Stimulated activated CD4-positive, alpha-beta T cell treated with anti-CD3 and anti-CD28 coated beads, TNF-alpha, amount 100 ng/mL, for 4 hours (primary cell): ENCODE data around the gene MAPK10.

Experiments used
- DNase-seq, 3 experiments: peaks; one replicate each; pipeline ENCODE4 v3.0.0-alpha.2; 2020; ENCODE audit warnings: low read depth in 3 of 3

Gene MAPK10

DNA sequence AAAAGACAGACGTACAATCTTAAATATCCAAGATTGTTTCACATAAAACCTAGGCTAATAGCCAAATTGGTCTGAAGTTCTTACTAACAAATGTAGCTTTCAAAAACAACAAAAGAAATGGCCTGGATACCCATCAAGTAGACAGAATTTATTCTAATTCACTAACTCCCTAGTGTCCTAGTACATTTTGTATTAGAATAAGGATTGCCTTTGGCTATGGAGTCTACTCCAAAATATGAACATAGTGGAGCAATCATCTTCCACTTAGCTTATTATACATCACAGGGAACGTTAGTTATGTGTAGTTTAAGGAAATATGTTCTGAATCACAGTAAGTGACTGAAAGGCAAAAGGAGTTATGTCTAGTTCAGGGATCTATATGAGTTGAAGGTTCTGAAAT, 81.7 kb downstream of the MAPK10 start:
- no peak for DNase-seq

GRCh38 chr4:86274642-86275041, 85.2 kb downstream of the MAPK10 start:
- DNase-seq: no peak

- no peak for DNase-seq
Observed at GRCh38 chr4:86272669-86273068, 87.2 kb downstream of the MAPK10 start.

GRCh38 chr4:86271057-86271456, 88.8 kb downstream of the MAPK10 start:
- DNase-seq: no peak

- DNase-seq: no peak
Observed at GRCh38 chr4:86269354-86269753, 90.5 kb downstream of the MAPK10 start.

DNA sequence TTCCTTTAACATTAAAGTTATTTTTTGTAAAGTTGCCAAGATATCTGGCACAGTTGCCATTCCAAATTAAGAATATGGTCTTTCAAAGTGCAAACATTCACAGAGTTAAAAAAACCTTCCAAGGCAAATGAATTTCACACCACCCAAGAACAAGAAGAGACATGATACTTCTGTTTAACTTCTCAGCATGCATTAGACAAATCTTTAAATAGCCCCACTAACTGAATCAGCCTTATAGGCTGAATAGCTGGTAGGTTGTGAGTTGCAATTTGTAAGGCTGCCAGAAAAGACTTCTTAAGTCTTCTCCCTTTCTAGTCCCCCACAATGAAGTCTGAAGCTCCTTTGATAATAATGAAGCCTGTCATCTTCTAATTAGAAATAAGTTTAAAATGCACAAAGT, 95.6 kb downstream of the MAPK10 start:
- no peak for DNase-seq

DNA sequence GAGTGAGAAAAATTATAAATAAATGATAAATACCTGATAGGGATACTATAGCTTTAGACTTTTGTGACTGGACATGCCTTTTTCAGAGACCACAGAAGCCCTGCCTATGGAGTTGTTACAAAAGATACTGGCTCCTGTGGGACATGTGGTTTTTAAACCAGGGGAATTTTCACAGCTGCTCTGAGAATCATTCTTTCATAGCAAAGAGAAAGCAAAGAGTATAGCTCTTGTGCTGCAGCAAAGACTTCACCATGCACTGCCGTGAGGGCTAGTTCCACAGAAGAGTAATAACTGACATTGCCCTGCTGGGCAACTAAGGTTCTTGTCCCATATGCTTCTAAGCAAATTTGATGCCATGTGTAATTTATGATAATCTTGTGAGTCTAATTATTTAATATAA, 98.2 kb downstream of the MAPK10 start:
- DNase-seq: no peak

DNA sequence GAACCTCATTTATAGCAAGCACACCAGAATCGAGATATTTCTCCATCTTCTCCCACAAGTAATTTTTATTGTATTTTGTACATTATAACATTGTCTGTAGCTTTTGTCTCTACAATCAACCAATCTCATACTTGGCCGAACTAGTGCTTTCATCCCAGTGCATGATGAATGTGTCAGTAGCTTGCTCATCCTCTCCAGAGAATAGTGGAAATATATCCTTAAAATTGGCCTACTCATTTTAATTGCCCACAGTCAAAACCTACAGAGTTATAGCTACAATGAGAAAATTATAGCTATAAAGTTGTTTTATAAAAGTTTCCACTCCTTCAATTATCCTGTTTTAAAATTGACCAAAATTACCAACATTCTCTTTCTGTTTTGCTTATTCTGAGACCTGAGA, 103.8 kb downstream of the MAPK10 start:
- DNase-seq: no peak

DNA sequence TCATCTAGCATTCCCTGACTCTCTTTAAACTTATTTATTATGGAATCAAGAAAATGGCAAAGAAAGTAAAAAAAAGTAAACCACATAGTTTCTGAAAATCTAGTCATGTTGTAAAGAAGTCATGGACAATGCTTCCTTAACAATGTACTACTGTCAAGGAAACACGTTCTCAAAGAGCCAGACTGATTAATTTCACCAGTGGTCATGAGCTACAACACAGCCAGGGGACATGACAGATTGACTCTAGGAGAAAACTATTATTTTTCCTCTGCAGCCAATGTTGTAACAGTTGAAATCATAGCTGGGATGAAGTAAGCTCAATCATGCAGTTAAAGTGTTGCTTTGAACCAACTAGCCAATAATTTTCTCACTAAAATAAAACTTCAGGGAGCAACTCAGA, 109.2 kb downstream of the MAPK10 start:
- DNase-seq: no peak

DNA sequence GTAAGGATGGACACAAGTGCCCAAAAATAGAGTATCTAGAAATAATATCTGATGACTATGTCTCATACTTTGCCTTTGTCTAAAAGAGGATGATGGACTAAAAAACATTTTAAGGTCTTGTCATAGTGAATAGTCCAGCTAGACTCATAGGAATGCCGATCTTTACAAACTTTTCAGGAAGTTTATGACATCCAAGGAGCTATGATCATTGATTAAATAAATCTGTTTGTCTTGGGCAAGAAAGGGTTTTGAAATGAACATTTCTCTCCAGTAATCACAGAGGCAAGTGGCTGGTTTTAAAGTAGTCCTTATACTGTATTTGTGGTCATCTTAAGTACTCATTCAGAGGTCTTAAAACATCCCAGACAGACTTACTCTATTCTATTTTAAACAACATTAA, 109.8 kb downstream of the MAPK10 start:
- DNase-seq: no peak

DNA sequence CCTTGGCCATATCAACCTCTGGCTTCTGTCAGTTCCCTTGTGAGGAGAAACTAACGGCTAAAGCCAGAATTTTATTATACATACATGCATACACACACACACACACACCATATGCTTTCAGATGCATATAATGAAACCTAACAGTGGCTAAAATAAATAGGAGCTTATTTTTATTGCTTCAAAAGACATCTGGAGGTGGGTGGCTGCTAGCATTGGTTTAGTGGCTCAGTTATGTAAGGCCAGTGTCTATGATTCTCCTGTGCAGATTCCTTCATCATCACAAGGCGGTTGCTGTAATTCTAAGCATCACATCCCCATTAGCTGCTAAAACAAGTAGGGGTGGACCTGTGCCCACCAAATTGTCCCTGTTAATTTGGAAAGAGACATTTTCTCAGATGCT, 110.8 kb downstream of the MAPK10 start:
- no peak for DNase-seq

DNA sequence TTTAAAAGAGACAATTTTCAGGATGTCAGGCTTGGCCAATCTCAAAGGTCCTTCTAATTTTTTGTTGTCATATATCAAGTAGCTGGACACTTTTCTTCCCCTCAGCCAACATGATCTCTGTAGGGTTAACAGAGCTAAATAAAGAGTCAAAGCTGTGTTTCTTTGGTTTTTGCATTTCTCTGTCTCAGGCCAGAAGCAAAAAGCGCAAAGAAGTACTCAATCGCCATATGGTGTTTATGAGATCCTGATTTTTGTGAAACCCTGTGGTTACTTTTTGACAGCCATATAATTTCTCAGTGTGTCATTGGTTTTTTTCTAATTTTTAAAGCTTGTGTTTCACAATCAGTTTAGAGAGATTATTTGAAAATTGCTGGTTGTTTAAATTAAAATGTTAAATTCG, 111.9 kb downstream of the MAPK10 start:
- DNase-seq: no peak

DNA sequence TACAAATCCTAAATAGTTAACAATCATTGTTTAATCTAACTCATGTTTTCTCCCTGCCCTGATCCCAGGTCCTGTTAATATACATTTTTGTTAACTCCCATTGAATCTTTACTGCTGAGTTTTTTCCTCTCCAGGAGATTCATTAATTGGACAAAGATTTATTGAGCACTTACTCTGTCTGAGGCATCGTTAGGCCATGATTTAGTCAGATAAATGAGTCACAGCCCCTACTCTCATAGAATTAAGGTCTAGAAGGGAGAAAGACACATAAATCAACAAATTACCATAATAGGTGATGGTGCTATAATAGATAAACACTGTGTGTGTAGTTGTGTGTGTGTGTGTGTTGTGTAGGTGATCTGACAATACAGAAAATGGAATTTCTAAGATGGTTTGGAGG, 112.5 kb downstream of the MAPK10 start:
- DNase-seq: no peak

- no peak for DNase-seq
Observed at GRCh38 chr4:86243750-86244149, 116.1 kb downstream of the MAPK10 start.

- no peak for DNase-seq
Observed at GRCh38 chr4:86242677-86243076, 117.2 kb downstream of the MAPK10 start.

DNA sequence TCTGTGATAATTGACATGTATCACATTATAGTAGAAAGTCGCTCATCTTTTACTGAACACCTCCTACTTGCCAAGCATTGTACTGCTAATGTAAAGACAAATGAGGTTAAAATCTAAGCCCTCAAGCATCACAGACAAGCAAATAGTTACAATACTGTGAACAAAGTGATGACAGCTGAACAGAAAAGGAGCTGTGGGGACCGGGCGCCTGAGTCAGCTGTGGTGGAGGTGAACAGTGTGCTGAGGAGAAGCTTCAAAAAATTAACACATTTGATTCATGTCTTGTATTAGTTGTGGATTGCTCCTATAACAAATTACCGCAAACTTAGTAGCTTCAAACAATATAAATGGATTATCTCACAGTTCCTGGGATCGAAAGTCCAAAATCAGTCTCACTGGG, 124.3 kb downstream of the MAPK10 start:
- DNase-seq: no peak

- DNase-seq: no peak
Observed at GRCh38 chr4:86233681-86234080, 126.2 kb downstream of the MAPK10 start.

DNA sequence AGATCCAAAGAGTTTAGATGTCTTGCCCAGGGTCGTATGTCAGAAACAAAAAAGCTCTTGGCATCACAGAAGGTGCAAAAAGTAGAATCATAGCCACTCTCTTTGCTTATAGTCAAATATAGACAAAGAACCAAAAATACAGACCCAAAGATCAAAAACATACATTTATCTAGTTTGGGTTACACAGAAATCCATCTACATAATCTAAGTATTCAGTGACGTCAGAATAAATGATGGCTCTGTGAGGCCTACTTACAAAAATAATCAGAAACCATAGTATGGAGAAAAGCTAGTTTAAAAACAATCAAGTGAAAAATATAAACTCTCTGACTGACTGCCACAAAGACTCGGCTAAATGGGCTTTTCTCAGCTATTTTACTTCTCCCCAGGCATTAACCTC, 126.8 kb downstream of the MAPK10 start:
- no peak for DNase-seq

DNA sequence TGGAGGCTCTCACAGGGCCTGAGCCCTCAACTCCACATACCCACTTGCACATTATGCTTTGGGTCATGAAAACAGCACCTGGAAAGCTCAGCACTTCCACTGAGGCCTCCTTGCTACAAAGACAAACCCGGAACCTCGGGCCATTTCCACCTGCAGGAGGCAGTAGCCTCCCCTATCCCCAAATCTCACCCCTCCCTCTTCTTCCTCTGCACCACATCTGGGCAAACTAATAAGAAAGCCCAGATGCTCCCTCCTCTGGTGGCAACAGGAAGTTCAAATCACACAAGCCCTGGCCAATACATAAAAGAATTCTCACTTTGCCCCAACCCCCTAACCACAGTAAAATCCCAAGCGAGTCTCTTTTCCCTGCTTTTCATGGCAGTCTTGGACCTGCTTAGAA, 136.4 kb downstream of the MAPK10 start:
- no peak for DNase-seq

- no peak for DNase-seq
Observed at GRCh38 chr4:86221002-86221401, 138.9 kb downstream of the MAPK10 start.

DNA sequence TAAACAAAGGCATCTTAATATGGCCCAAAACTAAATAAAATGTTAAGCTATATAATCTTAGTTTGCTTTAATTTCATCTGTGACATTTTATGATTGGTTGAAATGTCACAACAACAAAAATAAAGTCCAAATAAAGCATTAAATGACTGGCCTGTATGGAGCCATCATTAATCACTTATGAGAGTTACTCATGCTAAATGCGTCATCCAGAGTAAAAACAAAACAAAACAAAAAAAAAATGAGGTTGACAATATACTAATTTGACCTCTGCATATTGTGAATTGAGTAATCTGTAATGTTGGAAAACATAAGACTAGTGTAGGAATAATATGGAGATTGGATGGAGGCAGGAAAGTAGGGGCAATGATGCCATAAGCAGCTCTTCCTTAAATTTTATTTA, 139.7 kb downstream of the MAPK10 start:
- DNase-seq: no peak

GRCh38 chr4:86218746-86219473, 140.9 kb downstream of the MAPK10 start:
- no peak for DNase-seq

DNA sequence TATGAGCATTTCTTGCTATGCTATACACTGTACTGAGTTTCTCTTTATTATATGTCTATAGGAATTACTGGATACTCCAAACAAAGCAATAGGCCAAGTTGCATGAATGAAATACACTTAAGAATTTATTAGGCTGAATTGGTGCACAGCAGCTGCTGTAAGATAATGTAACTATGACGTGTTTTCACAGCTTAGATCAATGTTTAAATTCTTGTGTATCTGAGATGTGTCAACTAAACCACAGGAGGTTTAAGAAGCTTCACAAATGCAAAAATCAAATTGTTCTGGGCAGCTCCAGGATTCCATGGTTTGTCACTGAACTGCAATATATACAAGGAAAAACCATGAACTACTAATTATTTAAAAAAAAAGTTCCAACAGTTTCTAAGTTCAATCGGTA, 156.7 kb downstream of the MAPK10 start:
- DNase-seq: no peak

- DNase-seq: no peak
Observed at GRCh38 chr4:86185659-86186058, 174.2 kb downstream of the MAPK10 start.
